Measurements from ENCODE around the gene MN1. TPM values are rescaled to one million over a fixed set of nuclear protein-coding genes. Genes with fewer than 3 reads are reported as not detected.
A peak's percentile ranks its signal among the peaks of the same experiment; 100 is the strongest.

The MN1 gene
- polyA plus RNA-seq, 12 donors: 10.6 to 27.6 (median 16.2) TPM; not detected in 1

- no peak for DNase-seq
Measured at GRCh38 chr22:27801202-27801615, 347 bp downstream of the MN1 start.

GRCh38 chr22:27800250-27801201 is 1.0 kb downstream of the MN1 start:
- no peak for DNase-seq

GRCh38 chr22:27799827-27800249 is 1.7 kb downstream of the MN1 start:
- DNase-seq: no peak

- DNase-seq: peak; percentile 69
Measured at GRCh38 chr22:27799015-27799826, 2.3 kb downstream of the MN1 start.

GRCh38 chr22:27798511-27799014 is 3.0 kb downstream of the MN1 start:
- no peak for DNase-seq

- DNase-seq: no peak
Measured at GRCh38 chr22:27797520-27798391, 3.8 kb downstream of the MN1 start.

GRCh38 chr22:27796829-27797519 is 4.6 kb downstream of the MN1 start:
- DNase-seq: no peak

- no peak for DNase-seq
Measured at GRCh38 chr22:27795696-27796517, 5.6 kb downstream of the MN1 start.

- no peak for DNase-seq
Measured at GRCh38 chr22:27795053-27795452, 6.5 kb downstream of the MN1 start.

- DNase-seq: no peak
Measured at GRCh38 chr22:27794226-27794625, 7.3 kb downstream of the MN1 start.

GRCh38 chr22:27793576-27793975 is 8.0 kb downstream of the MN1 start:
- DNase-seq: no peak

- no peak for DNase-seq
Measured at GRCh38 chr22:27792452-27793161, 8.9 kb downstream of the MN1 start.

GRCh38 chr22:27791859-27792241 is 9.7 kb downstream of the MN1 start:
- DNase-seq: no peak

GRCh38 chr22:27791159-27791858 is 10.2 kb downstream of the MN1 start:
- no peak for DNase-seq

GRCh38 chr22:27790376-27791158 is 11.0 kb downstream of the MN1 start:
- DNase-seq: no peak

GRCh38 chr22:27788500-27789288 is 12.9 kb downstream of the MN1 start:
- no peak for DNase-seq

GRCh38 chr22:27786965-27787364 is 14.6 kb downstream of the MN1 start:
- no peak for DNase-seq

All from muscle of arm (tissue), 12 donors.